ENCODE measurements around the gene LZTS2. TPM values are rescaled to one million over a fixed set of nuclear protein-coding genes. Genes with fewer than 3 reads are reported as not detected.

Gene LZTS2
- total RNA-seq, 2 donors from 2014 or later: 40.0 to 71.0 TPM

GRCh38 chr10:101055411-101055810 lies 55.8 kb downstream of the LZTS2 start:
- Histone ChIP-seq H3K36me3 (no peaks in the 10 kb centered on the region), H3K4me3 (no peak overlapping the region), H3K4me1 (peaks cover 0 to 10% of the 10 kb centered on the region in 2 donors), H3K27me3 (peaks cover 4% of the 10 kb centered on the region in 2 donors), H3K9me3 (no peaks in the 10 kb centered on the region), H3K27ac (no peak overlapping the region)
- TF ChIP-seq CTCF (IDR thresholded peaks at IDR 0.05): no peak
- no peak for DNase-seq (ENCODE audit: low spot score)

- no peak overlapping the region for H3K4me3 ChIP-seq
- H3K36me3 ChIP-seq: no peaks in the 10 kb centered on the region
- DNase-seq (ENCODE audit: low spot score): no peak
- H3K27ac ChIP-seq: no peak overlapping the region
- peaks cover 0 to 12% of the 10 kb centered on the region in 2 donors for H3K4me1 ChIP-seq
- no peaks in the 10 kb centered on the region for H3K9me3 ChIP-seq
- no peak for TF ChIP-seq CTCF (IDR thresholded peaks at IDR 0.05)
- no peaks in the 10 kb centered on the region for H3K27me3 ChIP-seq
Measured at GRCh38 chr10:101056365-101057151, 57.0 kb downstream of the LZTS2 start.

MicroRNA genes within 50 kb of the gene (microRNA counts, 767-probe panel; counts per million panel counts)
- 0 to 31.0 counts per million in 2 donors for microRNA hsa-miR-608

Small RNAs within 50 kb of the gene (microRNA-seq; reads per million reads assigned to microRNA genes)
- 0 reads per million in 2 donors for gene MIR608 (ENCODE audit: borderline number of aligned reads in 2 of 2, borderline replicate concordance in 1 of 2)

Other genes with a start within 250 kb of the LZTS2 start
- 10 to 100 TPM; 11.5 to 12.3 TPM for gene SLF2, start 86.8 kb upstream of the LZTS2 start, total RNA-seq
- 1 to 10 TPM; 3.4 to 4.0 TPM for gene SEMA4G, start 30.3 kb upstream of the LZTS2 start, total RNA-seq
- gene MRPL43, start 12.3 kb upstream of the LZTS2 start, total RNA-seq: 10 to 100 TPM; 60.1 to 88.4 TPM
- gene TWNK, start 12.3 kb upstream of the LZTS2 start, total RNA-seq: 1 to 10 TPM; 5.5 to 7.1 TPM
- gene PDZD7, start 31.3 kb downstream of the LZTS2 start, total RNA-seq: 1 to 10 TPM in 1 of 2 donors, under 1 TPM in 1; 0.59 to 1.3 TPM
- gene SFXN3, start 31.4 kb downstream of the LZTS2 start, total RNA-seq: 10 to 100 TPM; 16.4 to 42.9 TPM
- gene KAZALD1, start 62.2 kb downstream of the LZTS2 start, total RNA-seq: 1 to 10 TPM; 7.0 to 7.5 TPM
- gene TLX1, start 131.5 kb downstream of the LZTS2 start, total RNA-seq: not detected
- not detected for gene LBX1, start 229.7 kb downstream of the LZTS2 start, total RNA-seq